HEK293 (cell line): ENCODE results near the gene TRAM2.

Source experiments
- CTCF ChIA-PET: fragments of 350-600 bp; formaldehyde crosslinking; extraction: SDS; loops from one replicate; lab custom pipeline; 2021; ENCODE audit warnings: antibody characterized with exemption; lab: Yijun Ruan, JAX
- POLR2A ChIA-PET: fragments of 300-600 bp; formaldehyde crosslinking; extraction: SDS; loops from one replicate; lab custom pipeline; 2020; ENCODE audit warnings: antibody characterized with exemption, inconsistent platforms; lab: Yijun Ruan, JAX
- H3K27ac ChIP-seq: fragments of 200-500 bp; sonication (Bioruptor generic); 2 replicates; pipeline ENCODE4 v1.5.1; 2014; ENCODE audit warnings: low read depth, low read length, control low read depth, inconsistent platforms; ENCODE audit errors: extremely low read depth
- H3K36me3 ChIP-seq, 2 experiments: fragments of 200-500 bp in 1 of 2; sonication (Bioruptor generic) in 1 of 2; 1 replicate in 1 of 2; 2 replicates in 1 of 2; pipeline ENCODE4 v1.5.1; 2014 to 2017; ENCODE audit warnings: inconsistent platforms in 2 of 2, low read length in 2 of 2; ENCODE audit not compliant: control insufficient read depth in 2 of 2, insufficient read depth in 1 of 2
- H3K4me1 ChIP-seq: fragments of 200-500 bp; sonication (Bioruptor generic); 2 replicates; pipeline ENCODE4 v1.5.1; 2014; ENCODE audit warnings: mild to moderate bottlenecking, low read length, inconsistent platforms; ENCODE audit not compliant: control insufficient read depth, insufficient read depth
- H3K4me3 ChIP-seq: 2 replicates; pipeline ENCODE4 v1.5.1; 2011; ENCODE audit warnings: low read depth, mild to moderate bottlenecking, control low read depth, low read length, moderate library complexity
- H3K9me3 ChIP-seq: fragments of 200-500 bp; sonication (Bioruptor generic); 2 replicates; pipeline ENCODE4 v1.5.1; 2014; ENCODE audit warnings: low read depth, low read length, inconsistent platforms; ENCODE audit not compliant: control insufficient read depth, insufficient read depth
- GFI1B ChIP-seq: fragments of 450-650 bp; formaldehyde crosslinking; IDR thresholded peaks from 2 replicates; pipeline ENCODE4 v1.5.1; 2016; ENCODE audit warnings: missing biosample characterization, missing genetic modification characterization
- MYNN ChIP-seq: fragments of 450-650 bp; formaldehyde crosslinking; IDR thresholded peaks from 2 replicates; pipeline ENCODE4 v1.5.1; 2016; ENCODE audit warnings: missing biosample characterization, missing genetic modification characterization, borderline replicate concordance
- TSHZ1 ChIP-seq: fragments of 450-650 bp; formaldehyde crosslinking; IDR thresholded peaks from 2 replicates; pipeline ENCODE4 v1.5.1; 2016; ENCODE audit warnings: missing biosample characterization, missing genetic modification characterization, borderline replicate concordance
- ZBTB10 ChIP-seq: fragments of 450-650 bp; formaldehyde crosslinking; IDR thresholded peaks from 2 replicates; pipeline ENCODE4 v1.5.1; 2016; ENCODE audit warnings: missing biosample characterization, missing genetic modification characterization
- ZNF112 ChIP-seq: fragments of 450-650 bp; formaldehyde crosslinking; IDR thresholded peaks from 2 replicates; pipeline ENCODE4 v1.5.0; 2017; ENCODE audit warnings: missing biosample characterization, missing genetic modification characterization
- ZNF132 ChIP-seq: fragments of 450-650 bp; formaldehyde crosslinking; IDR thresholded peaks from 2 replicates; pipeline ENCODE4 v1.5.1; 2017; ENCODE audit warnings: missing biosample characterization, missing genetic modification characterization, borderline replicate concordance
- ZNF239 ChIP-seq: fragments of 450-650 bp; formaldehyde crosslinking; IDR thresholded peaks from 2 replicates; pipeline ENCODE4 v1.5.1; 2016; ENCODE audit warnings: missing biosample characterization, missing genetic modification characterization
- ZNF394 ChIP-seq: fragments of 450-650 bp; formaldehyde crosslinking; IDR thresholded peaks from 2 replicates; pipeline ENCODE4 v1.5.1; 2016; ENCODE audit warnings: missing biosample characterization, missing genetic modification characterization, mild to moderate bottlenecking, moderate library complexity, borderline replicate concordance
- ZNF398 ChIP-seq: fragments of 450-650 bp; formaldehyde crosslinking; IDR thresholded peaks from 2 replicates; pipeline ENCODE4 v1.5.1; 2017; ENCODE audit warnings: missing biosample characterization, missing genetic modification characterization
- ZNF426 ChIP-seq: fragments of 450-650 bp; formaldehyde crosslinking; IDR thresholded peaks from 2 replicates; pipeline ENCODE4 v1.5.1; 2017; ENCODE audit warnings: missing biosample characterization, missing genetic modification characterization, mild to moderate bottlenecking, inconsistent platforms, moderate library complexity
- ZNF510 ChIP-seq: fragments of 450-650 bp; formaldehyde crosslinking; IDR thresholded peaks from 2 replicates; pipeline ENCODE4 v1.5.1; 2018; ENCODE audit warnings: mild to moderate bottlenecking, missing genetic modification characterization, missing biosample characterization; ENCODE audit not compliant: insufficient replicate concordance
- TF ChIP-seq, protein P1 (sequence below): fragments of 450-650 bp; formaldehyde crosslinking; IDR thresholded peaks from 2 replicates; pipeline ENCODE4 v1.5.1; 2016; ENCODE audit warnings: missing biosample characterization, missing genetic modification characterization
- TF ChIP-seq, protein P2 (sequence below): fragments of 450-650 bp; formaldehyde crosslinking; IDR thresholded peaks from 2 replicates; pipeline ENCODE4 v1.5.0; 2017; ENCODE audit warnings: missing biosample characterization, missing genetic modification characterization, borderline replicate concordance
- TF ChIP-seq, protein P3 (sequence below): fragments of 450-650 bp; formaldehyde crosslinking; IDR thresholded peaks from 2 replicates; pipeline ENCODE4 v1.5.1; 2016; ENCODE audit warnings: missing biosample characterization, missing genetic modification characterization

The TRAM2 gene

DNA sequence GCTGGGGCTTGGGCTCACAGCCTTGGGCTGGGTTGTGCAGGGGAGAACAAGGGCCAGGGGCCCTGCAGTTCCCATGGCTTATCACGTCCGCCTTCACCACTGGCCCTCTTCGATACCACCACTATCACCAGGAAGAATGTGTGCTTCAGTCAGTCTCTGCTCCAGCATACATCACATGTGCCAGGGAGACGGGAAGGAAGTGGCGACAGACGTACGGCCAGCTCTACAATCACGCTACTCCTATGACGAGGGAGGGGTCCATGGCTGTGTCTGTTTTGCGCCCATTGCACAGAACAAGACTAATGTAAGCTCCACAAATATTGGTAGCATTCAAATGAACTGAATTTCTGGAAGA lies 72.1 kb downstream of the TRAM2 start (continued):
- no peak for TF ChIP-seq TSHZ1
- no peak for TF ChIP-seq ZNF426 (tag by site-specific recombination)
- no peak for TF ChIP-seq ZNF394
- TF ChIP-seq ZBTB10 (tag by site-specific recombination) = no peak
- no peak for TF ChIP-seq ZNF510 (tag by site-specific recombination)
- TF ChIP-seq ZNF239 (tag by site-specific recombination) = no peak
- TF ChIP-seq, protein P1, sequence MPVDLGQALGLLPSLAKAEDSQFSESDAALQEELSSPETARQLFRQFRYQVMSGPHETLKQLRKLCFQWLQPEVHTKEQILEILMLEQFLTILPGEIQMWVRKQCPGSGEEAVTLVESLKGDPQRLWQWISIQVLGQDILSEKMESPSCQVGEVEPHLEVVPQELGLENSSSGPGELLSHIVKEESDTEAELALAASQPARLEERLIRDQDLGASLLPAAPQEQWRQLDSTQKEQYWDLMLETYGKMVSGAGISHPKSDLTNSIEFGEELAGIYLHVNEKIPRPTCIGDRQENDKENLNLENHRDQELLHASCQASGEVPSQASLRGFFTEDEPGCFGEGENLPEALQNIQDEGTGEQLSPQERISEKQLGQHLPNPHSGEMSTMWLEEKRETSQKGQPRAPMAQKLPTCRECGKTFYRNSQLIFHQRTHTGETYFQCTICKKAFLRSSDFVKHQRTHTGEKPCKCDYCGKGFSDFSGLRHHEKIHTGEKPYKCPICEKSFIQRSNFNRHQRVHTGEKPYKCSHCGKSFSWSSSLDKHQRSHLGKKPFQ (tag by site-specific recombination) = no peak
- TF ChIP-seq, protein P2, sequence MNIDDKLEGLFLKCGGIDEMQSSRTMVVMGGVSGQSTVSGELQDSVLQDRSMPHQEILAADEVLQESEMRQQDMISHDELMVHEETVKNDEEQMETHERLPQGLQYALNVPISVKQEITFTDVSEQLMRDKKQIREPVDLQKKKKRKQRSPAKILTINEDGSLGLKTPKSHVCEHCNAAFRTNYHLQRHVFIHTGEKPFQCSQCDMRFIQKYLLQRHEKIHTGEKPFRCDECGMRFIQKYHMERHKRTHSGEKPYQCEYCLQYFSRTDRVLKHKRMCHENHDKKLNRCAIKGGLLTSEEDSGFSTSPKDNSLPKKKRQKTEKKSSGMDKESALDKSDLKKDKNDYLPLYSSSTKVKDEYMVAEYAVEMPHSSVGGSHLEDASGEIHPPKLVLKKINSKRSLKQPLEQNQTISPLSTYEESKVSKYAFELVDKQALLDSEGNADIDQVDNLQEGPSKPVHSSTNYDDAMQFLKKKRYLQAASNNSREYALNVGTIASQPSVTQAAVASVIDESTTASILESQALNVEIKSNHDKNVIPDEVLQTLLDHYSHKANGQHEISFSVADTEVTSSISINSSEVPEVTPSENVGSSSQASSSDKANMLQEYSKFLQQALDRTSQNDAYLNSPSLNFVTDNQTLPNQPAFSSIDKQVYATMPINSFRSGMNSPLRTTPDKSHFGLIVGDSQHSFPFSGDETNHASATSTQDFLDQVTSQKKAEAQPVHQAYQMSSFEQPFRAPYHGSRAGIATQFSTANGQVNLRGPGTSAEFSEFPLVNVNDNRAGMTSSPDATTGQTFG (tag by site-specific recombination) = no peak
- TF ChIP-seq ZNF112 (tag by site-specific recombination) = no peak

DNA sequence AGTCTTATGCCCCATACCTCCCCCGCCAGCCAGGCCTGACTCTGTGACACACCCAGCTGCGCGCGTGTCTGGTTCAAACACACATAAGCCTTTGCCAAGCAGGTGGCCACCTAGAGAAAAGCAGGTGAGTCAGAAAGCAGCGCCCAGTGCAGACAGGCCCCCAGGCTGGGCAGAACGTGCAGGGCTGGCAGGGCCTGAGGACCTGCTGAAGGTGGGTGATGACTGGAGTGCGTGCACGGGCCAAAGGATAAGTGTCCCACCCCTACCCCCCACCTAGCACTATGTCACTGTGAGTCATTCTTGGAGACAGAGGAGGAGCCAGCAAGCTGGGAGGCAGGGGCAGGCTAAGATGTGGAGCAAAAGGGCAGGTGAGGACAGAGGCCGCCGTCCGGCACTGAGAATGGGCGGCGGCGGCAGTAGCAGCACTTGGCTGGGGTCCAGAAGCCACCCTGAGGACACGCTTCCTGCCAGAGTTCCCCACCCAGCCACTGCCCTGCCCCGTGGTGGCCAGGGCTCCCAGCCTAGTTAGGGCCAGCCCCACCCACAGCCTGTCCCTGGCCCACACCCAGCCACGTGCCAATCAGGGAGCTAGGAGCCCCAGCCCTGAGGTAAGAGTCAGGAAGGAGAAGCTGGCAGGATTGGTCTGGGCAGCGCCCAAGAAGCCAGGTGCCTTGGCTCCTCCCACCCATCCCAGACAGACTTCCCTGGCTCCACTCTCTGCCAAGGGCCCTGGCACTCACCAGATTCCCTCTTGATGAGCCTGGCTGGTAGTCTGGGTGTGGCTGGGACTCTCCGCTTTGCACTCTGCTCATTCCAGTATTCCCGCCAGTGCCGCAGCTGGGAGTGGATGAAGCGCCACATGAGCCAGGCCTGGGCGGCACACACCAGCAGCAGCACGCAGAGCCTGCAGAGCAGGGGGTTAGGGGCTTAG lies 72.7 kb downstream of the TRAM2 start:
- Histone ChIP-seq H3K27ac (peak overlapping the region; percentile 65), H3K36me3 (peaks cover 0 to 40% of the 10 kb centered on the region in 2 experiments; a peak in 1 of 3 replicates), H3K9me3 (no peaks in the 10 kb centered on the region), H3K4me1 (peaks cover 8% of the 10 kb centered on the region), H3K4me3 (no peak overlapping the region; the same call in 1 of the 2 replicates)
- POLR2A ChIA-PET = interaction anchor here (0.6 to 1.9 kb wide), 19 partner anchors 11 to 491 kb away, joined by 3 to 17 read pairs (median 4); partner anchors contain the start of genes EFHC1, GSTA4, MCM3 and TRAM2
- CTCF ChIA-PET = interaction anchor here (0.7 to 2.7 kb wide), 12 partner anchors 11 to 168 kb away, joined by 3 to 15 read pairs (median 4); no protein-coding TSS in a partner anchor
- TF ChIP-seq GFI1B (no peak), ZNF398 (tag by site-specific recombination) (peak; percentile 94), ZNF132 (tag by site-specific recombination) (no peak), MYNN (tag by site-specific recombination) (peak; percentile 9; the same call in 1 of the 2 replicates)
- TF ChIP-seq, protein P3, sequence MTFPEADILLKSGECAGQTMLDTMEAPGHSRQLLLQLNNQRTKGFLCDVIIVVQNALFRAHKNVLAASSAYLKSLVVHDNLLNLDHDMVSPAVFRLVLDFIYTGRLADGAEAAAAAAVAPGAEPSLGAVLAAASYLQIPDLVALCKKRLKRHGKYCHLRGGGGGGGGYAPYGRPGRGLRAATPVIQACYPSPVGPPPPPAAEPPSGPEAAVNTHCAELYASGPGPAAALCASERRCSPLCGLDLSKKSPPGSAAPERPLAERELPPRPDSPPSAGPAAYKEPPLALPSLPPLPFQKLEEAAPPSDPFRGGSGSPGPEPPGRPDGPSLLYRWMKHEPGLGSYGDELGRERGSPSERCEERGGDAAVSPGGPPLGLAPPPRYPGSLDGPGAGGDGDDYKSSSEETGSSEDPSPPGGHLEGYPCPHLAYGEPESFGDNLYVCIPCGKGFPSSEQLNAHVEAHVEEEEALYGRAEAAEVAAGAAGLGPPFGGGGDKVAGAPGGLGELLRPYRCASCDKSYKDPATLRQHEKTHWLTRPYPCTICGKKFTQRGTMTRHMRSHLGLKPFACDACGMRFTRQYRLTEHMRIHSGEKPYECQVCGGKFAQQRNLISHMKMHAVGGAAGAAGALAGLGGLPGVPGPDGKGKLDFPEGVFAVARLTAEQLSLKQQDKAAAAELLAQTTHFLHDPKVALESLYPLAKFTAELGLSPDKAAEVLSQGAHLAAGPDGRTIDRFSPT (tag by site-specific recombination) = peak; percentile 95
